HG03159 (cell line): ENCODE results near the gene CLDN1.
A peak's percentile ranks its signal among the peaks of the same experiment; 100 is the strongest.

Experiments
- ATAC-seq: cut with Tn5 transposase; IDR thresholded peaks from one replicate; pipeline ENCODE4 v1.9.1; 2021; ENCODE audit warnings: mild to moderate bottlenecking, moderate library complexity; ENCODE audit not compliant: unreplicated experiment

Gene CLDN1

GRCh38 chr3:190321789-190322603, at the start of gene CLDN1:
CLDN1 (minus strand) TSS chr3:190322446; CDS start chr3:190322206, 240 bp downstream.
- ATAC-seq: peak; percentile 91

- no peak for ATAC-seq
Observed at GRCh38 chr3:190371152-190371551, 48.9 kb upstream of the CLDN1 start.

GRCh38 chr3:190370369-190370768, 48.1 kb upstream of the CLDN1 start:
- no peak for ATAC-seq

- no peak for ATAC-seq
Observed at GRCh38 chr3:190369668-190370295, 47.5 kb upstream of the CLDN1 start.

- ATAC-seq: no peak
Observed at GRCh38 chr3:190368881-190369280, 46.6 kb upstream of the CLDN1 start.

- ATAC-seq: no peak
Observed at GRCh38 chr3:190366133-190366532, 43.9 kb upstream of the CLDN1 start.

GRCh38 chr3:190362258-190362657, 40.0 kb upstream of the CLDN1 start:
- no peak for ATAC-seq

GRCh38 chr3:190361791-190362190, 39.5 kb upstream of the CLDN1 start:
- no peak for ATAC-seq

GRCh38 chr3:190360228-190360627, 38.0 kb upstream of the CLDN1 start:
- ATAC-seq: no peak

- ATAC-seq: no peak
Observed at GRCh38 chr3:190359813-190360212, 37.6 kb upstream of the CLDN1 start.

- ATAC-seq: no peak
Observed at GRCh38 chr3:190357468-190357867, 35.2 kb upstream of the CLDN1 start.

GRCh38 chr3:190356246-190356645, 34.0 kb upstream of the CLDN1 start:
- no peak for ATAC-seq

- ATAC-seq: no peak
Observed at GRCh38 chr3:190352861-190353457, 30.7 kb upstream of the CLDN1 start.

- no peak for ATAC-seq
Observed at GRCh38 chr3:190346541-190346940, 24.3 kb upstream of the CLDN1 start.

GRCh38 chr3:190345878-190346277, 23.6 kb upstream of the CLDN1 start:
- no peak for ATAC-seq

- no peak for ATAC-seq
Observed at GRCh38 chr3:190345027-190345821, 23.0 kb upstream of the CLDN1 start.

- ATAC-seq: no peak
Observed at GRCh38 chr3:190340071-190340470, 17.8 kb upstream of the CLDN1 start.

- ATAC-seq: peak; percentile 89
Observed at GRCh38 chr3:190339130-190339529, 16.9 kb upstream of the CLDN1 start.

- ATAC-seq: no peak
Observed at GRCh38 chr3:190338717-190339116, 16.5 kb upstream of the CLDN1 start.

- no peak for ATAC-seq
Observed at GRCh38 chr3:190337301-190337700, 15.1 kb upstream of the CLDN1 start.

GRCh38 chr3:190336516-190337189, 14.4 kb upstream of the CLDN1 start:
- no peak for ATAC-seq
